Dermis blood vessel endothelial cell (primary cell): ENCODE data around the gene ANO7. TPM values are rescaled to one million over a fixed set of nuclear protein-coding genes. Genes with fewer than 3 reads are reported as not detected.

Experiments used
- DNase-seq: peaks from one replicate; pipeline ENCODE4 v3.0.0; 2010
- total RNA-seq: library from RNA; depleted of rRNA; stranded (reverse); fragments of >200 nt; gene quantifications from 2 replicates; pipeline ENCODE4 v1.2.3, GENCODE V29; 2014

The ANO7 gene
- total RNA-seq, 1 donor from 2014 or later = 0.34 TPM

DNA sequence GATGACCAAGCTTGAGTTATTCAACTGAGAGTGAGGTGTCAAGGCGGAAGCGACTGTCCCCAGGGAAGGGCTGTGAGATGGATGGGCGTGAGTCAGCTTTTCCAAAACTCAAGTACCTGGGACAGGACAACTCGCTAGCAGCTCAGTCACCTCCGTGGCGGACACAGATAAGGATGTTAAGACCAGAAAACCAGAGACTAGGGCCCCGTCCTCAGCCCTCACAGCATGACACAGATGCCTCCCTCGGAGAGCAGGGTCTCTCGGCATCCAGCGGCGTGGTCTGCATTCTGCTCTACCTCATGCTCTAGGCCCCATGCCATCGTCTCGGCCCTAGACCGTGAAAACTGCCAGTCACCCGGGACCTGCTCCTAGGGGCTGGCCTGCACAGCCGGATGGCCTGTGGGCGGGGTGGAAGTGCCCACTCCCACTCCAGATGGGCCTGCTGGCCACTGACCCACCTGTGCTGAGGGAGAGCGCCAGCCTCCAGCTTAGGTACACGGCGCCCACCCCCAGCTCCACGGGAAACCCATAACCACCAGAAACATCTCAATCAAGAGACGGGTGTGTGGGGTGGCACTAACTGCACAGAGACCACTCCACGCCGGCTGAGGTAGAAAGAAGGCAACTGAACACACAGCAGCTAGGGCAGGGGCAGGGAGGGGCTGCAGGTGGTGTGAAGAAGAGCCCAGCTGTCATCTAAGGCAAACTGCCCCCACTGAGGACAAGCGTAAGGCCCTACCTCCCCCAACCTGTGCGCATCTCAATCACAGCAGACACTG is 39.8 kb downstream of the ANO7 start:
- no peak for DNase-seq

DNA sequence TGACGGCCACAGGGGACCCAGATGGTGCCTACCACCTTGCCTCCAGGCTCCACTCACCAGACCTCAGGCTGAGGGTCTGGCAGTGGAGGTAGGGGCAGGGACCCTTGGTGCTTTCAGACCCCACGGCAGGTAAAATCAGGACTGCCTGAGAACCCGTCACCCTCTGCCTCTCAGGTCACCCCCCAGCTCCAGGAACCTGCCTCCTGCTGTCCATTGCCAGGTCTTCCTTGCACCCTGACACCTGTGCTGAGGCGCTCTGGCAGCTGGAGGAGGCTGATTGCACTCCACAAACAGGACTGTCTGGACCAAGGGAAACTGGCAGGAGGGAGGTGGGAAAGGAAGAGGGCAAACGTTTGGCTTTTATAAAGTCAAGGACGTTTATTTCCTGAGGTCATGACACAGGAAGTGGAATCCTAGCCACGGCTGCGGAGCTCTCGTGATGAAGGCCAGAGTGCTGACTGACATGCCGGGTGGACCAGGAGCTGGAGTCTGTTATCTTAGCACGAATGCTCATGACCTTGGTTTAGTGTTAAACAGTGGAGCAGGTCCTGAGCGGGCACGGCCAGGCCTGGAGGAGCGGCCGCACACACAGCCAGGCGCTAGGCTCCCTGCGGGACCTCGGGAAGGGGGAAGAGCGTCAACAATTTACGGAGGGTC is 40.5 kb downstream of the ANO7 start:
- peak; percentile 22 for DNase-seq

DNA sequence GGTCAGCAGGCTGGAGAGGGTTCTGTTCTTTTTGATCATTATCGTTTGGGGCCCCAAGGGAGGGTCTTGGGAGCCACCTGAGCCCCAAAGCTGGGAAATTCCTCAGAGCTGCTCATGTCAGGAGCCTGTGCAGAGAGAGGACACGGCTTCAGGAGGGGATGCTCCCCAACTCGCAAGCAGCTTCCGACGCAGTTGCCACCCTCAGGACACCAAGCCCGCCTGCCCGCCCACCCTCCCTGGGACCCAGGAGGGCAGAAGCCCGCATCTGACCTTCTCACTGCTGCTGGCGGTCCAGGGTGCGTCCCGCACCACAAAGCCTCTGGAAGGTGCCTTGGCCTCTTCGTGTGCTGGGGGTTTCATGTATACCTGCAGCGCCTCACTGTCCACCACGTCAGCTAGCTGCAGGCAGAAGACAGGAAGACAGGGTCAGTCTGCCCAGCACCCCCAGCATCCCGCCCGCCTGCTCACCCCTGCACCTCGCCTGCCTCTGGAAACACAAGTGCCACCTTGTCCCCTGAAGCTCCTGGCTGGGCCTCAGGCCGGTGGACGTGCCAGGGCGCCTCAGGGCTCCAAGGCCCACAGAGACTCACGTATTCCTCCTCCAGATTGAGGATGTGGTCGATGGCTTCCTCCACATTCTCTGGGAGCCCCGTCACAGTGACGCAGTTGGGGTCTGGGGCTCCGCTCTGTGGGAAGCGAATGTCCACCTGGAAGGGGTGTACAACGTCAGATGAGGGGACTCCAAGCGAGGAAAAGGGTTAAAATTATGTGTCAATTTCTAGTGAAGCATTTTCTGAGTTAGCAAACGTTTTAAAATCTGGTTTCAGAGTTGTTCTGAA is 41.3 kb downstream of the ANO7 start:
- DNase-seq = no peak

DNA sequence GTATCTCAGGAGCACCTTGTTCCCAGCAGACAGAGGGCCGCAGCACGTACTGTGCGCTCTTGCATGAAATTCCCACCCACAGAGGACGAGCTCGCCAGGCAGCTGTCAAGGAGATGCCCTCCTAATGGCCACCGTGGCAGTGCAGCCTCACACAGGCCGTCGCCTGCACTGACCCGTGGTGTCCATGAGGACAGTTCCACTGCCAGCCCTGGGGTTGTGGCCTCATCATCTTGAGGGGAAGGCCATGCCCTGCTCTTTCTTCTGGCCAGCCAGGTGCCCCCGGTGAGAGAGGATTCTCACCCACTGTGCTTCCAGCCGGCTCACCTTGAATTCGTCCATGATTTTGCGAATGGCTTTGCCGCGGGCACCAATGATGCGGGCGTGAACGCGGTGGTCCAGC is 42.0 kb downstream of the ANO7 start:
- no peak for DNase-seq

DNA sequence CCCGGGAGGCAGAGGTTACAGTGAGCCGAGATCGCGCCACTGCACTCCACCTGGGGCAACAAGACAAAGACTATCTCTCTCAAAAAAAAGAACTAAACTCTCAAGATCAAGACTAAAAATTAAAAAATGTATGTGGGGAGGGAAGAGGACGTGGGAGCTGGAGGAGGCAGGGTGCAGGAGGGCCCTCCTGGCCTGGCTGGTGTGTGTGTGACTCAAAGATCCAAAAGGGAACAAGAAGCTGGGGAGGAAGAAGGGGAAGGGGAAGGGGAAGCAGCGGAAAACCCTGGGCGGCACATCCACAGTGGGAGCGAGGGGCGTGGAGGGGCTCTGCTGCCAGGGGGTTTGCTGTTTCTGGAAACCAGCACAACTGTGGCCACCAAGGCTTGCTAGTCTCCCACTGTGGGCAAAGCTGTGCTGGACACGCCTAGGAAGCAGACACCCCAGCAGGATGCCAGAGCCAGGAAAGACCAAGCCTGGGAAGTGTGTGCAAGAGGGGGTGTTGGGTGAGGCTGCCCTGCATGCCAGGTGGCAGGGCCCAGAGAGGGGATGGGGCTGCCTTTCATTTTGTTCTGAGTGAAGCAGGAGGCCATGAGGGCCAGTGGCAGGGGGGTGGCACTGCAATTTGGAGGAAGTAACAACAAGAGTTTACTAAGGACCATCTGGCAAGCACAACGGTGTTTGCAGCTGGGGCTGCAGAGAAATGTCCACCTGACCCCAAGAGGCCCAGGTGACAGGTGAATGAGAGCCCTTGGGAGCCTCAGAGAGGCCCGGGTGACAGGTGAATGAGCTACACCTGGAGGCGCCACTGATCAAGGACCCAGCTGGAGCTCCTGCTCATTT is 44.5 kb downstream of the ANO7 start:
- no peak for DNase-seq

DNA sequence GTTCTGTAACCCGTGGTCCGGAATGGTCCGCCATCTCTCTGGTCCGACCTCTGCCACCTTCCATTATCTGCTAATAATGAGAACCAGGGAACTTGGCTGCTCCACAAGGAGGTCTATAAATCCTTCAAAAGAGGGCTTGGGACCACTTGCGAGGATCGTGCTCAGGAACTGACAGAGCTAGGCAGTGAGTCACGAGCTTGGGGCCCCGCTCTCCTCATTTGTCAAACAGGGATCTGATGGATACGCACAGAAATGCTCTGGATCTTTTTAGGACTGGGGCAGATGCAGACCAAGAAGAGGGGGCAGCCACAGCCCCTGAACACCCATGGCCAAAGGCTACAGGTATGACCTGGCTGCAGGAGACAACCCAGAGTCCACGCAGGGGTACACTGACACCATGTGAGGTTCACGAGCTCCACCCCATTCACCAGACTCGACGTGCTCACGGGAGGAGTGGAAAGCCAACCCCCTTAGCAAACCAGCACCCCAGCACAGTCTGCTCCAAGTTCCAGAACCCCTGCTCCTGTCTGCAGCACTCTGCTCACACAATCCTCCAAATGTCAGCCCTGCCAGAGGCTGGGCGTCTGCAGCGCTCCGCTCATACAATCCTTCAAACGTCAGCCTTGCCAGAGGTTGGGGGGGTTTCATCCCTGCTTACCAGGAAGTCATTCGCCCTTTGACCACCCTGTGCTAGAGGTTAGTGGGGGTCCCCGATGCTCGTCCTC is 45.8 kb downstream of the ANO7 start:
- no peak for DNase-seq

DNA sequence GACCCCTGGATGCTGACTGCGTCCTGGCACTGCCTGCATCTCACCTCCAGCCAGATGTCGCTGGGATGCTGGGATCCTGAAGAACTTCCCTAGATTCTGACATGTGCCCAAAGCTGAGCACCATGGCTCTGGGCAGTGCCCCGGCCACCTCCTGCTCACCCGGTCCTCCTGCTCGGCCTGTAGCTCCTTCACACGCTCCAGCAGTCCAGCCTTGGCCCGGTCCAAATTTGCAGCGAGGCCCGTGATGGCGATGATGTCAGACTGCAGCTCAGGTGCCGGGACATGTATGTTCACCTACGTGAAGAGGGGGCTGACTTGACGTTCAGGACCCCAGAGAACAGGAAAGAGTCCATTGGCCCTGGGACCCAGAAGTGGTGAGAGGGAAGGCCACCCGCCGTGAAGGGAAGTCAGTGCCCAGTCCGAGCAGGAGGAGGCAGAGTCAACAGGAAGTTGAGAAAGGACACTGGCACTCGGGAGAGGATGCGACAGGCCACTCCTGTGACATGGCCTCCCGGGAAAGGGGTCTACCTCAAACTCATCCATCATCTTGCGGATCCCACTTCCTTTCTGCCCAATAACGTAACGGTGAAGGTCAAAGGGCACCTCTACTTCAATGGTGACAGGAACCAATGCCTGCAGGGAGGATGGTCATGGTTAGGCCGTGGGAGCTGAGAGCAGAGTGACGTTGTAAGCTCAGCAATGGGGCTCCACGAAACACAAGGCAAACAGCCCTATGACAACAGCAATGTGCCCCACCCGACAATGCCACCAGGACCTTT is 46.7 kb downstream of the ANO7 start:
- peak; percentile 12 for DNase-seq

DNA sequence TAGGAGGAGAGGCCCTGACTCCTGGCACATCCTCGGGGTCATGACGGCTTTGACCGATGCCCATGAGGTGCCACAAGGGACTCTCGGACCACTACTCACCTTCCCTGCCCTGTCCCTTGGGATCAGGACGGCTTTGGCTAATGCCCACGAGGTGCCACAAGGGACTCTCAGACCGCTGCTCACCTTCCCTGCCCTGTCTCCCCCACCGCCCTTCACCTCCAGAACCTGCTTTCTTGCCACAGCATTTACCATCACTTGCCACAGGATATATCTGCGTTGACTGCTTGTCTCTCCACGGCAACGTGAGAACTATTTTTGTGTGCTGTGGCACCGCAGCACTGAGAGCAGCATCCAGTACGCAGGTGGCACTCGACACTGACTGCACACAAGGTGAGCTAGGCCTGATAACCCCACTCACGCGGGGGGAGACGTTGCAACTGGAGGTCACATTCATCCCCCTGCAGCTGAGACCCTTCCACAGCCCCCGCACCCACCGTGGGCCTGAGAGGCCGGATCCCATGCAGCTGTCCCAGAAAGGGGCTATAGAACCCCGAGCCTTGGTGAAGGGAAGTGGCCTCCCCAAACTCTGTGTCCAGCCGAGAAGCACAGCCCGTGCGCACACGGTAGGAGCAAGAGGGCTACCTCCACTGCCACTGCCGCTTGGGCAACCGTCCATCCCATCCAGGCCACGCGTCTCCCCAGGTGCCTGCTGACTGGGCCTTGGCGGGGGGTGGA is 47.5 kb downstream of the ANO7 start:
- no peak for DNase-seq

DNA sequence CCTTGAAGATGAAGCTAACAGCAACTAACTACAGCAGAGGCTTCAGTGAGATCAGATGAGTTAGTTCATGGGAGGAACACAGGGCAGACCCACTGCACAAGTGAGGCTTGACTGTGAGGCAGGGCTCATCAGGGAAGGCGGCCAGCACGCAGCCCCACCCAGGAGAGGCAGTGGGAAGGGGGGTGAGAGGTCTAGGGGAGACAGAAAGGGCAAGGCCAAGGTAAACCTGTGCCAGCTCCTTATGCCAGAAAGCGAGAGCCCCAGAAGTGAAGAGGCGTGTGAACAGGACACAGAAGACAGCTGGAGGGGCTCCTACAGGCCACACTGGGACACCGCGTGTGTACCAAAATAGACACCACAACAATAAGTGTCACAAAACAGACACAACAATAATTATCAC is 48.6 kb downstream of the ANO7 start:
- no peak for DNase-seq

DNA sequence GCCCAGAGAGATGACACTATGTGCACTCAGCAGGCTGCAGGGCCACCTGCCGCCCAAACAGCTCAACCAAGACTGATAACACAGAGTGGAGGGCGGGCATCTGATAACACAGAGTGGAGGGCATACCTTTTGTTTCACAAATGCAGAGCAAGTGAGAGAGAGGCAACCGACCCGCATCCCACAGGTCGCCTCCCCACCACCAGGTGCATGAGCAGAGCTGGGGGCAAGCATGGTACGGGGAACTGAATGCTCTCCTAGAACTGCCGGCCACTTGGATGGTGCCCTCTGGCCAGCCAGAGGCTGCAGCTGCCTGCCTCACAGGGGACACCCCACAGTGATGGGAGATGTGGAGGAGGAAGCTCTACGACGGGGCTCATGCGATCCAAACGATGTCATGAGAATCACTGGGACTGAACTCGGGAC is 49.5 kb downstream of the ANO7 start:
- DNase-seq = no peak

DNA sequence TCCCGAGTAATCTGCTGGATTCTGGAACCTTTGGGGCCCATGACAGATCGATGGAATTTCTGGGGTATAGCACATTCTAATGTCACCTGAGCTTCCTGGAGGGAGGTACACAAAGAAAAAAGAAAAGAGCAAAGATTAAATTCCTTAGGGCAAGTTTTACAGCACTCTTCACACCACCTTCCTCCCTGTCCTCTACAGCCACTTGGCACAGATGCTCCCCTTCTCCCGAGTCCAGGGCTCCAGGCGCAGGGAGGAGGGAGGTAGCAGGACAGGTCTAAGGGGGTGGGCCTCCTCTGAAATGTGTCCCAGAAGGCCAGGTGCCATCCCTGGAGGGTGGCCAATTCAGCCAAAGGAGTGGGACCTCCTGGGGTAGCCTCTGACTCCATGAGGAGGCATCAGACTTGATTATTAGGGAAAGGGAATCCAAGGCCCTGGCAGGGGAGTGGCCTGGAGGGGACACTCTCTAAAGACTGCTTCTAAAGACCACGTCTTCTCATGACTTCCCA is 50.3 kb downstream of the ANO7 start:
- DNase-seq = no peak

DNA sequence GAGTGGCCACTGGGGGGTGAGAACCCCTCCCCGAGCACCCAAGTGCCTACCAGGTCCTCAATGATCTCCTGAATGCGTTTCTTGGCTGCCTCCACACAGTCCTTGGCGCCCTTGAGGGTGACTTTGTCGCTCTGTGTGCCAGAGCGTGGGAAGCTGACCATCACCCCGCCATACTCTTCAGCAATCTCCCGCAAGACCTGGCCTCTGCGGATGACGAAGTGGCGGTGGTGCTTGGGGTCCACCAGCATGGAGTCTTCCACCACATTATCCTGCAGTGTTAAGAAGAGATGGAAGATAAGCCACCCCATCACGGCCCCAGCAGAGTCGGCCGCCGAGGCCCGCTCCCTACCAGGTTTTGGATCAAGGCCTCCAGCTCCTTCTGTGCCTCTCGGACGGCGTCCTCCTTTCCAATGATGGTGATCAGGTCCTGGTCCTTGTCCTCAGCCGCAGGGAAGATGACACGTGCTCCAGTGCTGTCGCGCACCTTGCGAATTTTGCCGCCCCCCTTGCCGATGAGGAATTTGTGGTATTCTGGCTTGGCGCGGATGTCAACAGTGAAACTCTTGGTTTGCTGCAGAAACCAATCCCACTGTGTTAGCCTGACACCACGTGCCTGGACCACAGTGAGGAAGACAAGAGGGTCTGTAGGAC is 51.2 kb downstream of the ANO7 start:
- no peak for DNase-seq

DNA sequence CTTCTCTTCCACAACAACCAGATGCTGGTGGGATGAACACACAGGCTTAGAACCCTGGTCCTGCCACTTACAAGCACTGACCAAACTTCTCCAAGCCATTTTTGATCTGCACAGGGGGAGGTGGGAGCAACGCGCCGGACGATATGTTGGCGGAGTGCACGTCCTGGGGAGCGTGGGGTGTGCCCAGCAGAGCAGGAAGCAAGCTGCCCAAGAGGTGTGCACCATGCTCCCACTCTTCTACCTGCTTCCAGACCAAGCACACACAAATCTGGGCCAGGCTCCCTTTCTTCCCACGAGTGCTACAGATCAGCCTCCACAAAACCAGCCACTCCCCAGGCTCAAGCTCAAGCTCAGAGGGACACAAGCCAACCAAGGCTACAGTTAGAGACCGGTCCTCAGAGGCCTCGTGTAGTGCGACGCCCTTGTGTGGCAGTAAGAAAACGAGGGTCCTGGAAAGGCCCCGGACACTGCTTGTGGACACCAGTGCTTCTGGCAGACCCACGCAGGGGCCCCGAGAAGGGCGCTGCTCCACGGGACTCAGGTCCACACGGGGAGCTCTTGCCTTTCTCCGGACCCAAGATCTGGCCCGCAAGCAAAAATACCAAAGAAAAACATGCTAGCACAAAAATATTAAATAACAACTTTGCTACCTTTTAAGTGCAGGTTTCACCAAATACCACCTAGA is 52.0 kb downstream of the ANO7 start:
- DNase-seq = no peak

DNA sequence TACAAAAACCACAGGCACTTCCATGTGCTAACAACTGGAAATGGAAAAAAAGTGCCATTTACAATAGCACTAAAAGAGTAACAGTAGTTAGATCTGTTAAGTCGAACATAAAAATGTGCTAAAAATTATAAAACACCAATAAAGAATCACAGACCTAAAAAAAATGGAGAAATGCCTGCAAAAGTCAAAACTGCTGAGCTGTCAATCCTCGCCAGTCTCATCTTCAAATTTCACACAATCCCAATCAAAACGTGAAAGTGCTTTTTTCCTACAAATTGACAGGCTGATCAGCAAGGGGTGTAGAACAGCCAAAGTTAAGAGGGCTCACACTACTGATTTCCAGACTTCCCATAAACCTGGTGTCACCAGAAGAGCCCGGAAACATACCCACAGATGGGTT is 53.2 kb downstream of the ANO7 start:
- DNase-seq = no peak

DNA sequence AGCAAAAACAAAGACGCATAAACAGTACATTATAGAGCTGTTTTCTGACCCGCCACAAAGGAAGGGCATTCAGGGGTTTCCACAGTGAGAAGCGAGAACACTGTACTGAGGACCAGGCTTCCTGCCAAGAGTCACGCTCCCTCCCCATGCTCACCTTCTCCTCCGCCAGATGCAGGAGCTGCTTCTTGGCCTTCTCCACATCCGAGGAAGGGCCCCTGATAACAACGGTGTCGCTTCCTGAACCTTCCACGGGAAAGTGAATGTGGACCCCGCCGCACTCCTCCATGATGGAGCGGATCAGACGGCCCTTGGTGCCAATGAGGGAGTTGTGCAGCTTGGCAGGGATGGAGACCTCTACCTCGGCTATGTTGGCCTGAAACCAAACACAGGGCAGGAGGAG is 53.8 kb downstream of the ANO7 start:
- DNase-seq = no peak

DNA sequence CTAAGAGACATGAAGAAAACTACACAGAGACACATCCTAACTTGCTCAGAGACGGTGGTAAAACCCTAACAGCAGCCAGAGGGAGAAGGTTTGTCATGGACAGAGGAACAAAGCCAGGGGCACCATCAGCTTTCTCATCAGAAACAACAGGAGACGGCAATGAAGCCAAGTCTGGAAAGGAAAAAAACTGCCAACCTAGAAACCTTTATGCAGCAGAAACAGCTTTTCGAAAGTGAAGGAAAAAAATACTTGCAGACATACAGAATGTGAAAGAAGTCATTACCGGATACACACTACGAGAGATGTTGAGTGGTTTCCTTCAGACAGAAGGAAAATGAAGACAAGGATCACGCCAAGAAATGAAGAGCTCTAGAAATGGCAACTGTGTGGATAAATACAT is 55.9 kb downstream of the ANO7 start:
- no peak for DNase-seq

DNA sequence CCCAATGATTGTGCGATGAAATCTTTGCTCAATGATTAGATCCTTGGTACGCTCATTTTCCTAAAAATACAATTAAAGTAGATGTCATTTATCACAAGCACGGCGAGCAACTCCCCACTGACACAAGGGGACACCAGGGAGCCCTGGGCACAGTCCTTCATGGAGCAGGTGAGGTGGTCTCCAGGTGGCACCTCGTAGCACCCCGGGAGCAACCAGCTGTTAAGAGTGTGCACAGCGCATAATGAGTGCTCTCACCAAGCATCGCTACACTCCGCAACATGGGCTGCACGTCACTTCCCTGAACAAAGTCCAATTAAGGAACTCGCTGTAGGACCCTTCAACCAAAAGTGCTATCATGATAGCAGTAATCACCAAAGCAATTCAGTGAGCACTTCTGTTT is 59.8 kb downstream of the ANO7 start:
- no peak for DNase-seq

DNA sequence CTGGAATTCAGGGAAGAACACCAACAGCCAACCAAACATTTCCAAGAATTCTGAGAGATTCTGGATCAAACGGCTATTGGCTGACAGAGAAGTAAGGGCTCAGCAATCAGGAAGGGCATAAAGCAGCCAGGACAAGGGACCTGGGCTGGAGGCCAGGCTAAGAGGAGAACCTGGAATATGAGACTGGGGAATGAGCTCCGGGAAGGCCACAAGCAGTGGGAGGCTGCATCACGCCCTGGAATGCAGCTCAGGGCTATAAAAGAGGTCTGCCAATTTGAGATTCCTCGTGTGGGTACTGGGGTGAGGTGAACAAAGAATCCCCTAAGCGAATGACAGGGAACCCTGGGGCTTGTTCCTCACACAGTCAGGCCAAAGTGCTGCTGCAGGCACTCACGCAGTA is 60.4 kb downstream of the ANO7 start:
- no peak for DNase-seq

DNA sequence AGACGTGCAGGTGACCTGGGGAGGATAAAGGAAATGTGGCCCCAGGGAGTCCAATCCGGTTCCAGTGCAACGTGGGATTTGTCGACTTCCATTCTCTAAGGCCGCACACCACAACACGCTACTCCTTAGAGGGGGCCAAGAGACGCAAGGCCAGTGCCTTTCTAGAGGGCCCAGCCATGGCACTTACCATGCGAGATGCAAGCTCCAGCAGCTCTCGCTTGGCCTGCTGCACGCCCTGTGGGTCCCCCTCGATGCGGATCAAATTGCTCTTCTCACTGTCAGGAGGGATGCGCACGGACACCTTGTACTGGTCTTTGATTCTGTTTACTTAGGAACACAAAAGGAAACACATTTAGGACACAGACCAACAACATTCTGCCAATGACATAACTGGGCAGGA is 61.2 kb downstream of the ANO7 start:
- no peak for DNase-seq
